HepG2 (cell line): ENCODE measurements around the gene ASAP2. TPM values are rescaled to one million over a fixed set of nuclear protein-coding genes. Genes with fewer than 3 reads are reported as not detected.
A peak's percentile ranks its signal among the peaks of the same experiment; 100 is the strongest.

Experiments
- ATF7 ChIP-seq, 2 experiments: fragments of 450-650 bp in 1 of 2; sonication (generic) in 1 of 2; formaldehyde crosslinking in 1 of 2; IDR thresholded peaks; 2 replicates each; pipeline versions ENCODE4 v1.4.0 to v1.6.1; 2016 to 2020; ENCODE audit warnings: antibody characterized with exemption in 1 of 2, mild to moderate bottlenecking in 1 of 2, missing genetic modification reagents in 1 of 2
- CC2D1A ChIP-seq: sonication (generic); formaldehyde crosslinking; IDR thresholded peaks from 2 replicates; pipeline ENCODE4 v1.8.1; 2023; ENCODE audit warnings: mild to moderate bottlenecking, missing genetic modification reagents
- CREM ChIP-seq, 2 experiments: sonication (generic) in 1 of 2; formaldehyde crosslinking in 1 of 2; IDR thresholded peaks; 2 replicates each; pipeline versions ENCODE4 v1.4.0 to v1.6.1; 2016 to 2020; ENCODE audit warnings: antibody characterized with exemption in 1 of 2, mild to moderate bottlenecking in 1 of 2, missing genetic modification reagents in 1 of 2
- CTCF ChIP-seq: sonication (generic); formaldehyde crosslinking; IDR thresholded peaks from 2 replicates; pipeline ENCODE4 v1.5.0; 2020; ENCODE audit warnings: mild to moderate bottlenecking, missing genetic modification reagents, moderate library complexity
- DNMT3B ChIP-seq: conservative IDR thresholded peaks from 2 replicates; pipeline ENCODE4 v1.6.1; 2016; ENCODE audit warnings: missing biosample characterization, control low read depth
- ELF4 ChIP-seq: sonication (generic); formaldehyde crosslinking; IDR thresholded peaks from 2 replicates; pipeline ENCODE4 v1.5.0; 2020; ENCODE audit warnings: missing genetic modification reagents, mild to moderate bottlenecking, moderate library complexity, borderline replicate concordance
- FOSL2 ChIP-seq: sonication (generic); formaldehyde crosslinking; IDR thresholded peaks from 2 replicates; pipeline ENCODE4 v1.4.0; 2020; ENCODE audit warnings: missing genetic modification reagents
- GATAD2A ChIP-seq: IDR thresholded peaks from 2 replicates; pipeline ENCODE4 v1.6.1; 2016
- NCOA2 ChIP-seq: sonication (generic); formaldehyde crosslinking; IDR thresholded peaks from 2 replicates; pipeline ENCODE4 v1.8.0; 2022; ENCODE audit warnings: inconsistent platforms
- PATZ1 ChIP-seq: sonication (generic); formaldehyde crosslinking; IDR thresholded peaks from 2 replicates; pipeline ENCODE4 v1.4.0; 2020; ENCODE audit warnings: missing genetic modification reagents
- POLR2G ChIP-seq: fragments of 200-400 bp; formaldehyde crosslinking; IDR thresholded peaks from 2 replicates; pipeline ENCODE4 v1.6.1; 2018; ENCODE audit warnings: mild to moderate bottlenecking, low read depth, low read length, moderate library complexity
- RELA ChIP-seq: sonication (generic); formaldehyde crosslinking; IDR thresholded peaks from 2 replicates; pipeline ENCODE4 v1.4.0; 2020; ENCODE audit warnings: missing genetic modification reagents
- RXRB ChIP-seq: IDR thresholded peaks from 2 replicates; pipeline ENCODE4 v1.6.1; 2016; ENCODE audit warnings: borderline replicate concordance, missing genetic modification reagents, missing compliant biosample characterization
- SAFB2 ChIP-seq: sonication (generic); formaldehyde crosslinking; IDR thresholded peaks from 2 replicates; pipeline ENCODE4 v1.5.1; 2020; ENCODE audit warnings: missing genetic modification reagents, low read depth, mild to moderate bottlenecking, borderline replicate concordance
- SAP130 ChIP-seq: IDR thresholded peaks from 2 replicates; pipeline ENCODE4 v1.6.1; 2016; ENCODE audit warnings: low read depth
- ZBTB39 ChIP-seq: sonication (generic); formaldehyde crosslinking; IDR thresholded peaks from 2 replicates; pipeline ENCODE4 v1.5.0; 2020; ENCODE audit warnings: missing genetic modification reagents
- ZNF292 ChIP-seq: sonication (generic); formaldehyde crosslinking; IDR thresholded peaks from 2 replicates; pipeline ENCODE4 v1.8.1; 2022; ENCODE audit warnings: mild to moderate bottlenecking, low read depth, missing genetic modification reagents, borderline replicate concordance
- ZNF317 ChIP-seq: sonication (generic); formaldehyde crosslinking; IDR thresholded peaks from 2 replicates; pipeline ENCODE4 v1.5.0; 2020; ENCODE audit warnings: mild to moderate bottlenecking, missing genetic modification reagents
- ZNF557 ChIP-seq: sonication (generic); formaldehyde crosslinking; IDR thresholded peaks from 2 replicates; pipeline ENCODE4 v1.4.0; 2020; ENCODE audit warnings: missing genetic modification reagents
- ZNF609 ChIP-seq: sonication (generic); formaldehyde crosslinking; IDR thresholded peaks from 2 replicates; pipeline ENCODE4 v1.4.0; 2020; ENCODE audit warnings: mild to moderate bottlenecking, missing genetic modification reagents, borderline replicate concordance
- ZNF629 ChIP-seq: sonication (generic); formaldehyde crosslinking; conservative IDR thresholded peaks from 2 replicates; pipeline ENCODE4 v1.5.0; 2020; ENCODE audit warnings: missing genetic modification reagents
- polyA plus RNA-seq, 8 experiments: library from polyadenylated mRNA; depleted of rRNA in 3 of 8; stranded (reverse) in 7 of 8; unstranded in 1 of 8; fragments of >200 nt; fragmentation: Illumina TruSeq in 4 of 8; extraction: Trizol in 4 of 8; gene quantifications; 2 replicates each; pipeline versions ENCODE4 v1.2.1 to v1.2.3, GENCODE V29; 2011 to 2016; ENCODE audit warnings: low read depth in 4 of 8, missing spikeins in 1 of 8, mixed read lengths in 1 of 8; ENCODE audit not compliant: insufficient read depth in 1 of 8
- total RNA-seq, 5 experiments: library from RNA; depleted of rRNA; stranded (reverse); fragments of >200 nt; fragmentation: Illumina TruSeq; extraction: Trizol; gene quantifications; 2 replicates each; pipeline ENCODE4 v1.2.3, GENCODE V29; 2016; ENCODE audit warnings: low read depth in 1 of 5

ASAP2 gene
- total and polyA plus RNA-seq, 2 of the 13 experiments (the other 11 are each of a cell fraction or from before 2014, with no cell fraction given): 7.3 to 22.3 TPM

- TF ChIP-seq FOSL2 (CRISPR knock-in tag) (peak; percentile 23; the same call in 1 of the 2 replicates), ELF4 (CRISPR knock-in tag) (no peak), CTCF (CRISPR knock-in tag) (no peak), NCOA2 (0 out of 2 replicates have a peak, but pooled peaks have one; percentile 10), RELA (CRISPR knock-in tag) (no peak), ZNF557 (CRISPR knock-in tag) (no peak), POLR2G (no peak), SAP130 (CRISPR knock-in tag) (peak; percentile 17; the same call in 1 of the 2 replicates), CREM (IDR thresholded peaks at IDR 0.05) (peak; percentile 32; the same call in 1 of the 2 replicates), CREM (CRISPR knock-in tag; IDR thresholded peaks at IDR 0.05) (no peak), GATAD2A (CRISPR knock-in tag) (peak; percentile 51), ZBTB39 (no peak), ATF7 (IDR thresholded peaks at IDR 0.05) (no peak), ATF7 (CRISPR knock-in tag; IDR thresholded peaks at IDR 0.05) (no peak), RXRB (CRISPR knock-in tag) (peak; percentile 62; the same call in 1 of the 2 replicates), CC2D1A (CRISPR knock-in tag) (no peak), ZNF609 (CRISPR knock-in tag) (peak; percentile 53; the same call in 1 of the 2 replicates), ZNF629 (CRISPR knock-in tag) (no peak), ZNF292 (CRISPR knock-in tag) (no peak), ZNF317 (CRISPR knock-in tag) (peak; percentile 63; the same call in 1 of the 2 replicates), DNMT3B (CRISPR knock-in tag) (no peak), SAFB2 (CRISPR knock-in tag) (no peak), PATZ1 (CRISPR knock-in tag) (peak; percentile 49; the same call in 1 of the 2 replicates)
These were observed 25.5 kb downstream of the ASAP2 start (continued) for GRCh38 chr2:9232166-9232479.
